BJ (cell line): Measurements from ENCODE around the gene SLC35D2. TPM values are rescaled to one million over a fixed set of nuclear protein-coding genes. Genes with fewer than 3 reads are reported as not detected.
A peak's percentile ranks its signal among the peaks of the same experiment; 100 is the strongest.
"Not testable (repeated sequence)": the region's sequence is repeated elsewhere in the genome, so short reads cannot be mapped to it uniquely, and the experiment has no call there.

ENCODE experiments used
- CTCF ChIA-PET: fragments of 350-600 bp; formaldehyde crosslinking; extraction: SDS; loops from one replicate; lab custom pipeline; 2021; ENCODE audit warnings: antibody characterized with exemption, inconsistent platforms; lab: Yijun Ruan, JAX
- POLR2A ChIA-PET: fragments of 300-600 bp; sonication (Branson Sonifier 250); formaldehyde crosslinking; extraction: SDS; loops from one replicate; lab custom pipeline; 2021; ENCODE audit warnings: antibody characterized with exemption; lab: Charles Lee
- DNase-seq: peaks from one replicate; pipeline ENCODE4 v3.0.0-alpha.2; 2011; ENCODE audit warnings: low read depth
- H3K27me3 ChIP-seq: 2 replicates; pipeline ENCODE4 v1.6.0; 2011; ENCODE audit warnings: low read length; ENCODE audit not compliant: control insufficient read depth, insufficient read depth
- H3K36me3 ChIP-seq: 2 replicates; pipeline ENCODE4 v1.5.1; 2011; ENCODE audit warnings: low read length; ENCODE audit not compliant: control insufficient read depth, insufficient read depth
- H3K4me3 ChIP-seq: 2 replicates; pipeline ENCODE4 v1.5.1; 2011; ENCODE audit warnings: low read depth, mild to moderate bottlenecking, control low read depth, low read length
- CTCF ChIP-seq: IDR thresholded peaks from 2 replicates; pipeline ENCODE4 v1.5.1; 2011; ENCODE audit warnings: low read depth, mild to moderate bottlenecking, control low read depth, inconsistent platforms, low read length, moderate library complexity; ENCODE audit not compliant: insufficient read depth
- polyA plus RNA-seq: library from polyadenylated mRNA; depleted of rRNA; stranded (reverse); fragments of >200 nt; gene quantifications from 2 replicates; pipeline ENCODE4 v1.2.3, GENCODE V29; 2011

SLC35D2 gene
- polyA plus RNA-seq, 1 experiment, result 11.3 TPM

GRCh38 chr9:96376891-96377874 lies 6.3 kb downstream of the SLC35D2 start:
- Histone ChIP-seq H3K27me3 (no peaks in the 10 kb centered on the region), H3K4me3 (no peak overlapping the region), H3K36me3 (0 out of 2 replicates have a peak, but pooled peaks cover 2% of the 10 kb centered on the region)
- ChIA-PET CTCF (no interaction called here), POLR2A (interaction anchor here (0.6 kb wide), 1 partner anchor 862 kb away, joined by 4 read pairs; no protein-coding TSS in a partner anchor)
- DNase-seq, result peak; percentile 19
- no peak for TF ChIP-seq CTCF

GRCh38 chr9:96375507-96375906 lies 8.0 kb downstream of the SLC35D2 start:
- H3K36me3 ChIP-seq, DNase-seq, POLR2A ChIA-PET, H3K27me3 ChIP-seq, H3K4me3 ChIP-seq: not testable (repeated sequence)
- CTCF ChIA-PET, result interaction anchor here (0.6 kb wide), 1 partner anchor 36 kb away, joined by 3 read pairs; no protein-coding TSS in a partner anchor

GRCh38 chr9:96367943-96368342 lies 15.6 kb downstream of the SLC35D2 start:
- CTCF ChIA-PET, result no interaction called here
- POLR2A ChIA-PET, result no interaction called here
- no peak overlapping the region for H3K4me3 ChIP-seq
- H3K36me3 ChIP-seq, result 0 out of 2 replicates have a peak, but pooled peaks cover 1% of the 10 kb centered on the region
- no peaks in the 10 kb centered on the region for H3K27me3 ChIP-seq
- no peak for TF ChIP-seq CTCF
- DNase-seq, result no peak

GRCh38 chr9:96363175-96363967 lies 20.1 kb downstream of the SLC35D2 start:
- no peak for DNase-seq
- ChIA-PET POLR2A (no interaction called here), CTCF (no interaction called here)
- Histone ChIP-seq H3K36me3 (0 out of 2 replicates have a peak, but pooled peaks cover 1% of the 10 kb centered on the region), H3K27me3 (no peaks in the 10 kb centered on the region), H3K4me3 (no peak overlapping the region)
- TF ChIP-seq CTCF, result no peak

GRCh38 chr9:96362119-96362518 lies 21.4 kb downstream of the SLC35D2 start:
- DNase-seq, CTCF ChIA-PET, H3K27me3 ChIP-seq, POLR2A ChIA-PET, H3K36me3 ChIP-seq, H3K4me3 ChIP-seq: not testable (repeated sequence)

- Histone ChIP-seq H3K27me3 (no peaks in the 10 kb centered on the region), H3K36me3 (0 out of 2 replicates have a peak, but pooled peaks cover 1% of the 10 kb centered on the region), H3K4me3 (no peak overlapping the region)
- TF ChIP-seq CTCF, result no peak
- POLR2A ChIA-PET, result no interaction called here
- CTCF ChIA-PET, result interaction anchor here (0.5 kb wide), 1 partner anchor 17 kb away, joined by 3 read pairs; no protein-coding TSS in a partner anchor
- DNase-seq, result no peak
These were observed 21.8 kb downstream of the SLC35D2 start for GRCh38 chr9:96361668-96362067.
